ENCODE results near the gene IGIP. TPM values are rescaled to one million over a fixed set of nuclear protein-coding genes. Genes with fewer than 3 reads are reported as not detected.

IGIP gene
- total RNA-seq, 8 experiments from 2014 or later = 1.0 to 11.6 (median 3.5) TPM

DNA sequence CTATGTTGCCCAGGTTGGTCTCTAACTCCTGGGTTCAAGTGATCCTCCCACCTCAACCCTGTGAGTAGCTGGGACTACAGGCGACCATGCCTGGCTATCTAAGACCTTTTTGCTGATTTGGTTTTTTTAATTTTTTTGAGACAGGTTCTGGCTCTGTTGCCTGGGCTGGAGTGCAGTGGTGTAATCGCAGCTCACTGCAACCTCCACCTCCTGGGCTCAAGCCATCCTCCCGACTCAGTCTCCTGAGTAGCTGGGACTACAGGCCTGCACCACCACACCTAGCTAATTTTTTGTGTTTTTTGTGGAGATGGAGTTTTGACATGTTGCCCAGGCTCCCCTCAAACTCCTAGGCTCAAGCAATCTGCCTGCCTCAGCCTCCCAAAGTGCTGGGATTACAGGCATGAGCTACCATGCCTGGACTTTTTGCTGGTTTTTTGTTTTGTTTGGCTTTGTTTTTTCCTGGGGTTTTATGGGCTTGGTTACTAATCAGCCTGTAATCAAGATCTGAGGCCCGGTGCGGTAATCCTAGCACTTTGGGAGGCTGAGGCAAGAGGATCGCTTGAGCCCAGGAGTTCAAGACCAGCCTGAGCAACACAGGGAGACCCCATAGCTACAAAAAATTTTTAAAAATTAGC, 52.9 kb downstream of the IGIP start:
- Histone ChIP-seq H3K4me1 (replicated peaks in 1 of 2) (peaks cover 6% of the 10 kb centered on the region in 2 donors), H3K4me3 (no peak overlapping the region), H3K27ac (no peak overlapping the region)
- WGBS, 10 experiments = 53 to 100% (median 79%) methylated on average over 1 to 4 of the region's 6 CpGs; no CpG with 5 or more reads in 1 of the 10 experiments
- no peak for ATAC-seq (replicated peaks in 6 of 8)
- in situ Hi-C loops (cut with MboI; ENCODE audit: low pct_unique_long_range_greater_than_20kb in 2 of 9, low sequenced_read_pairs in 9 of 9, unreplicated experiment in 9 of 9) = no loop called here

Other genes starting within 250 kb of the IGIP start
- gene NRG2, start 82.6 kb upstream of the IGIP start, total RNA-seq = 1 to 10 TPM in 2 of 8 experiments, under 1 TPM in 5, not detected in 1; 0.28 to 1.8 (median 0.71) TPM
- gene PURA, start 11.8 kb upstream of the IGIP start, total RNA-seq = 10 to 100 TPM in 4 of 8 experiments, 1 to 10 TPM in 4; 3.0 to 18.9 (median 8.0) TPM
- 100 to 1,000 TPM in 1 of 8 experiments, 10 to 100 TPM in 7; 18.8 to 102 (median 28.2) TPM for gene CYSTM1, start 49.3 kb downstream of the IGIP start, total RNA-seq
- gene PFDN1, start 177.2 kb downstream of the IGIP start, total RNA-seq = 10 to 100 TPM; 51.1 to 98.2 (median 59.4) TPM
- 10 to 100 TPM in 1 of 8 experiments, 1 to 10 TPM in 5, under 1 TPM in 2; 0.54 to 36.0 (median 1.9) TPM for gene HBEGF, start 220.7 kb downstream of the IGIP start, total RNA-seq
- gene SLC4A9, start 234.3 kb downstream of the IGIP start, total RNA-seq = under 1 TPM in 2 of 8 experiments, not detected in 6; 0.05 to 0.52 TPM

Data from motor neuron (in vitro differentiated cells).